ENCODE measurements around the gene STXBP2. TPM values are rescaled to one million over a fixed set of nuclear protein-coding genes. Genes with fewer than 3 reads are reported as not detected.

STXBP2 gene
- polyA plus RNA-seq, 6 donors from 2014 or later: 71.0 to 86.2 (median 79.5) TPM

DNA sequence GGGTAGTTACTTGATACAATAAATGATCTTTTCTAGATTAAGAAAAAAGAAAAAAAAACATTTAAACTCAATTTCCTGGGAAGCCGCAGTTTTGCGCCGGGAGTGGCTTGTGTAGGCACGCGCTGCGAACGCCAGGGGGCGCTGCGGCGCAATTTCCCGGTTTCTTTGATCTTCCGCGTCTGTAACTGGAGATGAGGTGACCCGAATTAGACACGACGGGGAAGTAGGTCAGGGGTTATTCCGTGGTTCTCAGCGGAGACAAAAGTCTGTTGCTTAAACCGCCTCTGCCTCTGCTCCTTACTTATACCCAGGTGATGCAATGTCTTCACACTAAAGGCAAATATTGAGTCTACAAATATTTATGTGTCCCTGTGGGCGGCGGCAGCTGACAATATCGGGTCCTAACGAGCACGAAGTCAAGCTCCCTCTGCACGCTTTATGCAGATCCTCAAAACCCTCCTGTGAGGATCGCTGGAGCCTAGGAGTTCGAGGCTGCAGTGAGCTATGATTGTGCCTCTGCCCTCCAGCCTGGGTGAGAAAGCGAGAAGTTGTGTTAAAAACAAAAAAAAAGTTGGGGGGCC is 15.2 kb downstream of the STXBP2 start:
- peaks cover 0 to 10% (median 0%) of the 10 kb centered on the region in 3 donors for H3K27me3 Mint-ChIP-seq
- peak; percentile 90 to 93 for ATAC-seq (ENCODE audit: low read depth in 2 of 2)

DNA sequence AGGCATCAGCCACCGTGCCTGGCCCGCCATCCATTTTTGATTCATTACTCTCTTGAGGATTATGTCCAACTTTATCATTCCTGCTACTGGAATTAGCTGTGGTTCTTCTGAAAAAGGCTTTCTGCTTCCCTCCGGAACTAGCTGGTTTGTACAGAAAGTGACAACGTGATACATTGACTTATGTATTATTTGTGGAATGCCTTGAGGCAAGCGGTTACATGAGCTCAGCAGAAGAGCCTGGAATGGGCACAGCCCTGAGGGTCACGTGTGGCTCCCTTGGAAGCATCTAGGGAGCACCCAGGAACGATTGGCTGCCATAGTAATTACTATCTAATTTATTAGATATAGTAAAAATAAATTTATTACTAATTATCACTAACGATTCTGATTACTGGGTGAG is 17.5 kb downstream of the STXBP2 start:
- H3K27ac Mint-ChIP-seq: no peak overlapping the region
- peaks cover 0 to 10% (median 5%) of the 10 kb centered on the region in 3 donors for H3K27me3 Mint-ChIP-seq
- no peaks in the 10 kb centered on the region for H3K9me3 Mint-ChIP-seq
- H3K4me3 Mint-ChIP-seq: no peak overlapping the region
- peaks cover 14 to 27% (median 25%) of the 10 kb centered on the region in 3 donors for H3K4me1 Mint-ChIP-seq
- H3K36me3 Mint-ChIP-seq: no peaks in the 10 kb centered on the region
- DNase-seq (no peak), ATAC-seq (ENCODE audit: low read depth in 2 of 2) (no peak)

More for the DNA sequence above, 15.2 kb downstream of the STXBP2 start:
- peak overlapping the region; percentile 59 to 92 (median 85) for H3K4me3 Mint-ChIP-seq
- H3K27ac Mint-ChIP-seq: peak overlapping the region in 3 of 6 donors; percentile 44 to 94 (median 90)
- DNase-seq: peak; percentile 74
- no peaks in the 10 kb centered on the region for H3K9me3 Mint-ChIP-seq
- peaks cover 10 to 15% (median 14%) of the 10 kb centered on the region in 3 donors for H3K4me1 Mint-ChIP-seq
- H3K36me3 Mint-ChIP-seq: no peaks in the 10 kb centered on the region

DNA sequence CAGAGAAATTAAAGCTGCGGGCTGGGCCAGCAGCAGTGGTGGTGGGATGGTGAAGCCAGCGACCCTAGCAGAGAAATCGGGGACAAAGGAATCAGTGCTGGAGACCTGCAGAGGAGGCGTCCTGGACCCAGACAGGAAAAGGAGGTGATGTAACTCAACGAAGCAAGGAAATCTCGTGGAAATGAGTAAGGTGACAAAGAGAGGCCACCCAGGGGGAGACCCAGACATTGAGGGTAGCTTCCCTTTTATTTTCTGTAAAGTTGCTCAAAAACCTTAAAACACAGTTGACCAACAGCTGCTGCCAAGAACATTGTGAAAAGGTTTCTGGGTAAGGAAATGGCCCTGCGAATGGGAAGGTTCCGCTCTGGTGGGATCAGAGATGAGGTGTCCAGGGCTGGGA is 18.7 kb downstream of the STXBP2 start:
- peak overlapping the region in 2 of 6 donors; percentile 53 to 79 for H3K27ac Mint-ChIP-seq
- H3K27me3 Mint-ChIP-seq: peaks cover 0 to 10% (median 5%) of the 10 kb centered on the region in 3 donors
- no peaks in the 10 kb centered on the region for H3K36me3 Mint-ChIP-seq
- peak overlapping the region in 2 of 8 donors; percentile 12 to 37 for H3K4me3 Mint-ChIP-seq
- peaks cover 14 to 27% (median 25%) of the 10 kb centered on the region in 3 donors for H3K4me1 Mint-ChIP-seq
- DNase-seq (no peak), ATAC-seq (ENCODE audit: low read depth in 2 of 2) (no peak)
- no peaks in the 10 kb centered on the region for H3K9me3 Mint-ChIP-seq

DNA sequence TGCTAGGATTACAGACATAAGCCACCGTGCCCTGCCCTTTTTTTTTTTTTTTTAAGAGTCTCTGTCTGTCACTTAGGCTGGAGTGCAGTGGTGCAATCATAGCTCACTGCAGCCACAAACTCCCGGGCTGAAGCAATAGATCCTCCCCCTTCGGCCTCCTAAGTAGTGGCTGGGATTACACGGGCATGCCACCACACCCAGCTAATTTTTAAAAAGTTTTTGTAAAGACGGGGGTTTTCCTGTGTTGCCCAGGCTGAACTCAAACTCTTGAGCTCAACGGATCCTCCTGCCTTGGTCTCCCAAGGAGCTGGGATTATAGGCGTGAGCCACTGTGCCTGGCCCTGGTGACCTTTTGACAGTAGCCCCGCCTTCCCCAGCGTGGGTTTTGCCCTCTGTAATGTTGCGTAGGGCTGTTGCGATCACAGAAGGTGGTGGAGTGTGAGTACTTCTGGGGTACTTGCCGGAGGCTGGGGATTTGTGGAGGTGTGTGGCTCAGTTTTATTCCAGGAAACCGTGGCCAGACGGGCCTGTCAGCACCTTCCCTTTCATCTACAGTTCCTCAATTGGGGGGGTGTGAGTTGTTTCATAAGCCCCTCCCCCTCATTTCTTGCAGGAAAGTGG is 20.3 kb downstream of the STXBP2 start:
- no peaks in the 10 kb centered on the region for H3K9me3 Mint-ChIP-seq
- no peaks in the 10 kb centered on the region for H3K36me3 Mint-ChIP-seq
- peak overlapping the region in 2 of 6 donors; percentile 86 to 87 for H3K27ac Mint-ChIP-seq
- DNase-seq (no peak), ATAC-seq (ENCODE audit: low read depth in 2 of 2) (no peak)
- peaks cover 12 to 22% (median 21%) of the 10 kb centered on the region in 3 donors for H3K4me1 Mint-ChIP-seq
- peaks cover 0 to 8% (median 5%) of the 10 kb centered on the region in 3 donors for H3K27me3 Mint-ChIP-seq
- peak overlapping the region in 1 of 8 donors; percentile 41 for H3K4me3 Mint-ChIP-seq

DNA sequence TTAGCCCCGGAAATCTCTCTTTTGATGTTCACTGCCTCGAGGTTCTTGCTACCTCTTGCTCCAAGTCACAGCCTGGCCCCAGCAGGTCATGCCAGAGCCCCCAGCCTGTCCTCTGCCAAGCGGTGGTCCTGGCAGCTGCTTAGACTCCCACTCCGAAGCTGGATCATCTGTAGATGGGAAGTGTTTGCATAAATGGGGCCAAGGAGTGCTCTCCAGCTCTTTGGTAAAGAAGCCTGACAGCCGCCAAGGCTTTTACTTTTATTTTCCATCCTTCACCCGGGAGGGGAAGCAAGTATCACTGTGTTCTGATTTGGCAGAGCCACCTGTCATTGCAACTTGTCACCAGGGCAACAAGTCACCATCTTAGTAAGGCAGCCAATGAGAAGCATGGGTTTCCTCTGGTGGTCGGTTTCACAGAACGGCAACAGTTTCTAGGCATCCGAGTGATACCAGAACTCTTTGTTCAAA is 21.3 kb downstream of the STXBP2 start:
- Mint-ChIP-seq H3K27ac (peak overlapping the region; percentile 51 to 97 (median 85)), H3K4me1 (peaks cover 4 to 15% (median 12%) of the 10 kb centered on the region in 3 donors), H3K36me3 (no peaks in the 10 kb centered on the region), H3K27me3 (peaks cover 0 to 5% (median 0%) of the 10 kb centered on the region in 3 donors), H3K4me3 (peak overlapping the region; percentile 60 to 87 (median 78)), H3K9me3 (no peaks in the 10 kb centered on the region)
- DNase-seq (peak; percentile 81), ATAC-seq (ENCODE audit: low read depth in 2 of 2) (peak; percentile 100)

DNA sequence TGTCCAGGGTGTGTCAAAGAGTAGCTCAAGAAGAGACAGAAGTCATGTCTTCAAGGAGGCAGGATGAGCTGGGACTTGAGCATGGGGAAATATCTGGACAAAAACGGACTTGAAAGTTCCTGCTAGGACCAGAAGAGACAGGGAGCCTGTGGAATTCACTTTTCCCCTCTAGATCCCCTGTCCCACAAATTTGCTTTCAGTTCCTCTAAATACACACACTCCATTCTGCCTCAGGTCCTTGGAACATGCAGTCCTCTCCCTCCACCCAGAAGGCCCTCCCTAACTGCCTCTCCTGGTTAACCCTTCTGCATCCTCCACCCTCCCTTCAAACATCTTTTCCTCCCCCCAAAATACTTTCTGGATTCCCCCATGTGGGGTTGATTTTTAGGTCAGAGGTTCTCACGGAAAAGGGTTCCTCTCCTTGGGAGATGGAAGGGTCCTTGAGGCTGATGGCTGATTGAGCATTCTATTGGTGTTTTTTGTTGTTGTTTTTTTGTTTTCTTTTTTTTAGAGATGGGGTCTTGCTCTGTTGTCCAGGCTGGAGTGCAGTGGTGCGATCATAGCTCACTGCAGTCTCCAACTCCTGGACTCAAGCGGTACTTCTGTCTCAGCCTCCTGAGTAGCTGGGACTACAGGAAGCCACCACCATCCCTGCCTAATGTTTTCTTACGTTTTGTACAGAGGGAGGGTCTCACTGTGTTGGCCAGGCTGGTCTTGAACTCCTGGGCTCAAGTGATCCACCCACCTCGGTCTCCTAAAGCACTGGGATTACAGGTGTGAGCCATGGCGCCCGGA is 25.0 kb downstream of the STXBP2 start:
- no peak overlapping the region for H3K27ac Mint-ChIP-seq
- no peak for ATAC-seq (ENCODE audit: low read depth in 2 of 2)
- H3K4me3 Mint-ChIP-seq: no peak overlapping the region
- peaks cover 4 to 13% (median 12%) of the 10 kb centered on the region in 3 donors for H3K4me1 Mint-ChIP-seq
- no peak for DNase-seq
- H3K9me3 Mint-ChIP-seq: no peaks in the 10 kb centered on the region
- no peaks in the 10 kb centered on the region for H3K36me3 Mint-ChIP-seq
- peaks cover 7 to 12% (median 8%) of the 10 kb centered on the region in 3 donors for H3K27me3 Mint-ChIP-seq

DNA sequence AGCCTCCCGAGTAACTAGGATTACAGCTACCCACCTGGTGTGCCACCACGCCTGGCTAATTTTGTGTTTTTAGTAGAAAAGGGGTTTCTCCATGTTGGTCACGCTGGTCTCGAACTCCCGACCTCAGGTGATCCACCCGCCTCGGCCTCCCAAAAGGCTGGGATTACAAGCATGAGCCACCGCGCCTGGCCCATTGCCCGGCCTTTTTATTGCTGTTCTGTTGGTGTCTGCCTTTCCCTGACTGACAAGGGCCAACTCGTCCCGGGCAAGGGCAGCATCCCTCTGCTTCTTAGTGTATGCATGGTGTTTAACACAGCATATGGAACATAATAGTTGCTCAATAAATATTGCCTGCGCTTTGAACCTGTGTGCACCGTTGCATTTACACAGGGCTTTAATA is 25.7 kb downstream of the STXBP2 start:
- no peak for ATAC-seq (ENCODE audit: low read depth in 2 of 2)
- H3K27me3 Mint-ChIP-seq: peaks cover 10 to 14% (median 12%) of the 10 kb centered on the region in 3 donors
- no peak for DNase-seq
- H3K36me3 Mint-ChIP-seq: no peaks in the 10 kb centered on the region
- H3K9me3 Mint-ChIP-seq: no peaks in the 10 kb centered on the region
- no peak overlapping the region for H3K27ac Mint-ChIP-seq
- peaks cover 4 to 9% (median 6%) of the 10 kb centered on the region in 3 donors for H3K4me1 Mint-ChIP-seq
- peak overlapping the region in 1 of 8 donors; percentile 22 for H3K4me3 Mint-ChIP-seq

DNA sequence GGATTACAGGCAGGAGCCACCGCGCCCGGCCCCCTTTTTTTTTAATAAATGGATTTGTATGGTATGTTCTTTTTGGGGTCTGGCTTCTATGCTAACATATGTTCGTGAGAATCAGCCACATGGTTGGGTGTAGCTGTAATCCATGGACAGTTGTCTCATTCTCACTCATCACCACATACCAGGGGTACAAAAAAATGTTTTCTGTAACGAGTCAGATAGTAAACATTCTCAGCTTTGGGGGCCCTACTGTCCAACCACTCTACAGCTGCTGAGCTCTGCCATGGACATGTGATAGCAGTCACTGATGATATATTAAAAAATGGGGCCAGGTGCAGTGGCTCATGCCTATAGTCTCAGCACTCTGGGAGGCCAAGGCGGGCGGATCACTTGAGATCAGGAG is 26.8 kb downstream of the STXBP2 start:
- Mint-ChIP-seq H3K36me3 (no peaks in the 10 kb centered on the region), H3K27me3 (peaks cover 9 to 19% (median 10%) of the 10 kb centered on the region in 3 donors), H3K27ac (no peak overlapping the region), H3K9me3 (no peaks in the 10 kb centered on the region), H3K4me1 (no peaks in the 10 kb centered on the region), H3K4me3 (no peak overlapping the region)
- ATAC-seq (ENCODE audit: low read depth in 2 of 2) (no peak), DNase-seq (no peak)

DNA sequence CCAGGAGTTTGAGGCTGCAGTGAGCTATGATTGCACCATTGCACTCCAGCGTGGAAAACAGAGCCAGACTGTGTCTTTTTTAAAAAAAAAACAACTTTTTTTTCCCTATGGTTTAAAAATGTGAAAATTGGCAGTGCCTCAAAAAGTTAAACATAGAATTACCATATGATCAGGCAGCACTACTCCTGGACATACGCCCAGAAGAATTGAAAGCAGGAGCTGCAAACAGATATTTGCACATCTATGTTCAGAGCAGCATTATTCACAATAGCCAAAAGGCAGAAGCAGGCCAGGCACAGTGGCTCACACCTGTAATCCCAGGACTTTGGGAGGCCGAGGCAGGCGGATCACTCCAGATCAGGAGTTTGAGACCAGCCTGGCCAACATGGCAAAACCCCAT is 28.2 kb downstream of the STXBP2 start:
- Mint-ChIP-seq H3K4me1 (peaks cover 2 to 6% (median 3%) of the 10 kb centered on the region in 3 donors), H3K4me3 (no peak overlapping the region), H3K9me3 (no peaks in the 10 kb centered on the region), H3K27ac (no peak overlapping the region), H3K36me3 (no peaks in the 10 kb centered on the region), H3K27me3 (peaks cover 15 to 33% (median 22%) of the 10 kb centered on the region in 3 donors)
- no peak for DNase-seq
- ATAC-seq (ENCODE audit: low read depth in 2 of 2): no peak

DNA sequence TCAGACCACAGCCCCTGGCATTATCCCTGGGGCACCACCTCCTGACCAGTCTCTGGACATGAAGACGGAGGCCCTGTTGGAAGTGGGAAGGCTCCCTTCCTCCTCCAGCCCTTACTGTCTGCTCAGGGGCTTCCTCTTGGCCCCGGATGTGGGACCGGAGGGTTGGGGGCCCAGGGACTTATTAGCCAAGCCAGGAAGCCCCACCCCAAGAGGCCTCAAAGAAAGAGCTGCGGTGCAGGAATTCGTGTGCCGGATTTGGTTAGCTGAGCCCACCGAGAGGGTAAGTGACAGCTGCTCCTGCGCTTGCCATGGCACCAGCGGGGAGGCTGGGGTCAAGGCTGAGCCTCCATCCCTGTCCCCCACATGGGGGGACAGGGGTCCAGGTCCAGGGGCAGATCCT is 31.9 kb downstream of the STXBP2 start, which contains the start of gene RETN:
Gene RETN, plus strand, starts transcription at position 208 of the 400 bp plus-strand sequence. CDS start 278 bp downstream, outside the sequence.
- Mint-ChIP-seq H3K27me3 (peaks cover 34 to 64% (median 52%) of the 10 kb centered on the region in 3 donors), H3K27ac (peak within 1 kb of the TSS in 2 of 6 donors; percentile 68 to 72), H3K9me3 (peaks cover 0 to 1% (median 0%) of the 10 kb centered on the region in 7 donors), H3K4me3 (peak within 1 kb of the TSS in 4 of 8 donors; percentile 26 to 65 (median 56)), H3K36me3 (no peaks in the 10 kb centered on the region), H3K4me1 (peaks cover 9 to 12% (median 12%) of the 10 kb centered on the region in 3 donors)
- DNase-seq: no peak
- ATAC-seq (ENCODE audit: low read depth in 2 of 2): no peak

DNA sequence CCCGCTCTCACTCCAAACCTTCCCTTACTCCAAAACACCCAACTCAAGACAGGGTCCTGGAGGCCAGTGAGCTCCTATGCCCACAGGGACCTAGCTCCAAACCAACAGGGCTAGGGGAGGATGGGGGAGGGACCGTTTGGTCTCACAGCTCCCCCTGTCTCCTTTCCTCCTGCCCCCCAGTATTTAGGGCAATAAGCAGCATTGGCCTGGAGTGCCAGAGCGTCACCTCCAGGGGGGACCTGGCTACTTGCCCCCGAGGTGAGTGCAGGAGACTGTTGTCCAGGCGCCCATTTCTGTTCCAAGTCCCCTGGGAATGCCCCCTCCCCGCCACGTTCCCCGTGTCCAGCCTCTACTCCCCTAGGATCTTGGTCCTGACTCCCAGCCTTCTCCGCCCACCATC is 32.7 kb downstream of the STXBP2 start:
- Mint-ChIP-seq H3K4me1 (peaks cover 12 to 16% (median 12%) of the 10 kb centered on the region in 3 donors), H3K36me3 (no peaks in the 10 kb centered on the region), H3K4me3 (peak overlapping the region in 3 of 8 donors; percentile 16 to 65 (median 61)), H3K27me3 (peaks cover 42 to 72% (median 52%) of the 10 kb centered on the region in 3 donors), H3K9me3 (peaks cover 0 to 9% (median 2%) of the 10 kb centered on the region in 7 donors), H3K27ac (peak overlapping the region in 2 of 6 donors; percentile 68 to 72)
- ATAC-seq (ENCODE audit: low read depth in 2 of 2) (no peak), DNase-seq (no peak)

DNA sequence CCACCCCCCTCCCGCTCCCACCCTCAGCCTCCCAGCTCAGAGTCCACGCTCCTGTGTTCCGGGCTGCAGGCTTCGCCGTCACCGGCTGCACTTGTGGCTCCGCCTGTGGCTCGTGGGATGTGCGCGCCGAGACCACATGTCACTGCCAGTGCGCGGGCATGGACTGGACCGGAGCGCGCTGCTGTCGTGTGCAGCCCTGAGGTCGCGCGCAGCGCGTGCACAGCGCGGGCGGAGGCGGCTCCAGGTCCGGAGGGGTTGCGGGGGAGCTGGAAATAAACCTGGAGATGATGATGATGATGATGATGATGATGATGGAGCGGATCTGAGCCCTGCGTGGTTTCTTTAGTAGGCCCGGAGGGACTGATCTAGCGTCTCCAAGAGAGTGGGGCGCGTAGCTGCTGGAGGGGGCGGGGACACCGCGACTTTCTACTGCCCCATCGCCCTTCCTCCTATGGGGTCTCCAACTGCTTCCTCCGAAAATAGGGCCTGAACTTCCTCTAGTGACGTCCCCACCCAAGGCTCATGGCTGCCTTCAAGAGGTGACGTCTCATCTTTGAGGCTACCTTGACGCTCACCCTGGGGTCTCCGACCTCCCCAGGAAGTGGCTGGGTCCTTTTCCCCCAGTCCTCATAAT is 33.4 kb downstream of the STXBP2 start:
- Mint-ChIP-seq H3K27ac (peak overlapping the region in 1 of 6 donors; percentile 83), H3K4me3 (peak overlapping the region; percentile 27 to 63 (median 58)), H3K36me3 (no peaks in the 10 kb centered on the region), H3K9me3 (peaks cover 0 to 10% (median 2%) of the 10 kb centered on the region in 7 donors), H3K4me1 (peaks cover 12 to 18% (median 12%) of the 10 kb centered on the region in 3 donors), H3K27me3 (peaks cover 43 to 74% (median 52%) of the 10 kb centered on the region in 3 donors)
- DNase-seq: no peak
- peak; percentile 52 to 65 for ATAC-seq (ENCODE audit: low read depth in 2 of 2)

All from naive B cell (primary cell).